ENCODE data around the gene RUNX1.
A peak's percentile ranks its signal among the peaks of the same experiment; 100 is the strongest.

The RUNX1 gene

GRCh38 chr21:35035581-35035980 is 13.5 kb downstream of the RUNX1 start:
- H3K36me3 ChIP-seq (replicated peaks; ENCODE audit: low read depth, low read length): peaks cover 62% of the 10 kb centered on the region
- no peak overlapping the region for H3K27ac ChIP-seq (ENCODE audit: low read length)
- H2AFZ ChIP-seq (ENCODE audit: low read depth, low read length): no peak overlapping the region
- H3K4me3 ChIP-seq (ENCODE audit: low read length): no peak overlapping the region
- no peak for TF ChIP-seq EZH2phosphoT487 (IDR thresholded peaks at IDR 0.05; ENCODE audit: low read depth)
- TF ChIP-seq, protein P1, sequence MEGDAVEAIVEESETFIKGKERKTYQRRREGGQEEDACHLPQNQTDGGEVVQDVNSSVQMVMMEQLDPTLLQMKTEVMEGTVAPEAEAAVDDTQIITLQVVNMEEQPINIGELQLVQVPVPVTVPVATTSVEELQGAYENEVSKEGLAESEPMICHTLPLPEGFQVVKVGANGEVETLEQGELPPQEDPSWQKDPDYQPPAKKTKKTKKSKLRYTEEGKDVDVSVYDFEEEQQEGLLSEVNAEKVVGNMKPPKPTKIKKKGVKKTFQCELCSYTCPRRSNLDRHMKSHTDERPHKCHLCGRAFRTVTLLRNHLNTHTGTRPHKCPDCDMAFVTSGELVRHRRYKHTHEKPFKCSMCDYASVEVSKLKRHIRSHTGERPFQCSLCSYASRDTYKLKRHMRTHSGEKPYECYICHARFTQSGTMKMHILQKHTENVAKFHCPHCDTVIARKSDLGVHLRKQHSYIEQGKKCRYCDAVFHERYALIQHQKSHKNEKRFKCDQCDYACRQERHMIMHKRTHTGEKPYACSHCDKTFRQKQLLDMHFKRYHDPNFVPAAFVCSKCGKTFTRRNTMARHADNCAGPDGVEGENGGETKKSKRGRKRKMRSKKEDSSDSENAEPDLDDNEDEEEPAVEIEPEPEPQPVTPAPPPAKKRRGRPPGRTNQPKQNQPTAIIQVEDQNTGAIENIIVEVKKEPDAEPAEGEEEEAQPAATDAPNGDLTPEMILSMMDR (IDR thresholded peaks at IDR 0.05; ENCODE audit: low read depth, low read length): no peak
- no peak overlapping the region for H3K9ac ChIP-seq (ENCODE audit: low read length)
- H3K4me2 ChIP-seq (ENCODE audit: low read length): peak overlapping the region; percentile 32
- no peaks in the 10 kb centered on the region for H3K9me3 ChIP-seq (ENCODE audit: insufficient read depth, low read length)
- H3K27me3 ChIP-seq (ENCODE audit: low read depth, low read length): peaks cover 4% of the 10 kb centered on the region; the same call in 1 of the 2 replicates
- H3K4me1 ChIP-seq (ENCODE audit: low read length): peaks cover 19% of the 10 kb centered on the region
- peaks cover 90% of the 10 kb centered on the region for H4K20me1 ChIP-seq (ENCODE audit: insufficient read depth, low read length)
- H3K79me2 ChIP-seq (ENCODE audit: low read length): peaks cover 48% of the 10 kb centered on the region

DNA sequence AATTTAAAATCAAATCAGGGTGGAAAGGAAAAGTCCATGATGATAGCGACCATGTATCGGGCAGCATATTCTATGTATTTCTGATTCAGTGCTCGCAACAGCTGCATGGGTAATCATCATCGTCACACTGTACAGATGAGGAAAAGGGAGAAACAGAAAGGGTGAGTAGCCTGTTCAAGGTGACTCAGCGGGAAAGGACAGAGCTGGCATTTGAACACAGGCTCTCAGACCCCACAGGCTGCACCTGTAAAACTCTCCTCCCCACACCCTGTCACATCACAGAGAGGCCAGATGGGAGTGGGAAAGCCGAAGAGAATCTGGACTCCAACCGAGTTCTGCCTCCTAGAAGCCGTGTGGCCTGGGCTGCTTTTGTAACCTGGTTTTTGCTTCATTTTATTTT is 14.0 kb downstream of the RUNX1 start:
- Histone ChIP-seq H3K4me1 (ENCODE audit: low read length) (peaks cover 16% of the 10 kb centered on the region), H3K36me3 (replicated peaks; ENCODE audit: low read depth, low read length) (peaks cover 62% of the 10 kb centered on the region), H3K4me3 (ENCODE audit: low read length) (no peak overlapping the region), H3K27ac (ENCODE audit: low read length) (no peak overlapping the region), H3K79me2 (ENCODE audit: low read length) (peaks cover 48% of the 10 kb centered on the region), H3K4me2 (ENCODE audit: low read length) (no peak overlapping the region), H3K9me3 (ENCODE audit: insufficient read depth, low read length) (no peaks in the 10 kb centered on the region), H3K9ac (ENCODE audit: low read length) (no peak overlapping the region), H2AFZ (ENCODE audit: low read depth, low read length) (no peak overlapping the region), H4K20me1 (ENCODE audit: insufficient read depth, low read length) (peaks cover 92% of the 10 kb centered on the region), H3K27me3 (ENCODE audit: low read depth, low read length) (peaks cover 4% of the 10 kb centered on the region; the same call in 1 of the 2 replicates)
- no peak for TF ChIP-seq EZH2phosphoT487 (IDR thresholded peaks at IDR 0.05; ENCODE audit: low read depth)
- TF ChIP-seq, protein P1 (IDR thresholded peaks at IDR 0.05; ENCODE audit: low read depth, low read length): no peak

- Histone ChIP-seq H4K20me1 (ENCODE audit: insufficient read depth, low read length) (peaks cover 91% of the 10 kb centered on the region), H3K4me2 (ENCODE audit: low read length) (no peak overlapping the region), H3K27ac (ENCODE audit: low read length) (no peak overlapping the region), H3K4me1 (ENCODE audit: low read length) (peaks cover 12% of the 10 kb centered on the region), H3K9me3 (ENCODE audit: insufficient read depth, low read length) (no peaks in the 10 kb centered on the region), H3K79me2 (ENCODE audit: low read length) (peaks cover 49% of the 10 kb centered on the region), H3K9ac (ENCODE audit: low read length) (no peak overlapping the region), H3K27me3 (ENCODE audit: low read depth, low read length) (peaks cover 4% of the 10 kb centered on the region; the same call in 1 of the 2 replicates), H3K36me3 (replicated peaks; ENCODE audit: low read depth, low read length) (peaks cover 61% of the 10 kb centered on the region), H2AFZ (ENCODE audit: low read depth, low read length) (no peak overlapping the region), H3K4me3 (ENCODE audit: low read length) (no peak overlapping the region)
- TF ChIP-seq, protein P1 (IDR thresholded peaks at IDR 0.05; ENCODE audit: low read depth, low read length): no peak
- no peak for TF ChIP-seq EZH2phosphoT487 (IDR thresholded peaks at IDR 0.05; ENCODE audit: low read depth)
Observed at GRCh38 chr21:35034203-35034926, 14.7 kb downstream of the RUNX1 start.

DNA sequence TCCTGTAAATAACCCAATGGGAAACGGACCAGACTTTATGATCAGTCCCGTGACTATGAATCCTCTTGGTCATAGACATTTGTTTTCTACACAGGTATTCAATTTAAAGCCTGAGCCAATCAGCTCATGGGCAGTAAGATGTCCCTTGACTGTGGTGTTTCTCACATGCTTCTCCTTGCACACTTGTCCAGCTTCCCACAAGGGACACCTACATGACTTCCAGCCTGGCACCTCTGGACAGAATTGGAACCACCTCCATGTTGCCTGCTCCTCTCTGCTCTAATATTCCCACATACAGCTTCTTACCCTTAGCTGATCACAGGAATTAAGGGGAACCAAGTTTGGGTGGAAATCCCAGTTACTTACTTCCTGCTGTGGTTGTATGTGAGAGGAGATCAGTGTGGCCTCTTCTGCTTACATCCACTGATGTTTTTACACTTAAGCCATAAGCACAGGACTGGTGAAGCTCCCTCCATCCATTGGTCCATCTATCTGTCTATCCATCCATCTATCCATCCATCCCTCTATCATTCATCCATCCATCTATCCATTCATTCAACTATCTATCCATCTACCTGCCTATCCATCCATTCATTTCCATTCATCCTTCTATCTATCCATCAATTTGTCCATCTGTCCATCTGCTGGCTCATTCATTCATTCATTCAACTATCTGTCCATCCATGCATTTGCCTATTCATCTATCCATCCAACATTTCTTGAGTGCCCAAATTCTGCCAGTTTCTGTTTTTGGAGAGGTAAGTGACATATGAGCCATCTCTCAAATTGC is 16.4 kb downstream of the RUNX1 start:
- Histone ChIP-seq H3K4me2 (ENCODE audit: low read length) (no peak overlapping the region), H4K20me1 (ENCODE audit: insufficient read depth, low read length) (peaks cover 87% of the 10 kb centered on the region), H3K36me3 (replicated peaks; ENCODE audit: low read depth, low read length) (peaks cover 56% of the 10 kb centered on the region), H3K27ac (ENCODE audit: low read length) (no peak overlapping the region), H3K4me3 (ENCODE audit: low read length) (no peak overlapping the region), H3K79me2 (ENCODE audit: low read length) (peaks cover 49% of the 10 kb centered on the region), H2AFZ (ENCODE audit: low read depth, low read length) (no peak overlapping the region), H3K9me3 (ENCODE audit: insufficient read depth, low read length) (no peaks in the 10 kb centered on the region), H3K27me3 (ENCODE audit: low read depth, low read length) (peaks cover 4% of the 10 kb centered on the region; the same call in 1 of the 2 replicates), H3K9ac (ENCODE audit: low read length) (no peak overlapping the region), H3K4me1 (ENCODE audit: low read length) (peaks cover 17% of the 10 kb centered on the region)
- no peak for TF ChIP-seq EZH2phosphoT487 (IDR thresholded peaks at IDR 0.05; ENCODE audit: low read depth)
- TF ChIP-seq, protein P1 (IDR thresholded peaks at IDR 0.05; ENCODE audit: low read depth, low read length): no peak
